Panc1 (cell line): ENCODE measurements around the gene TNRC6B. TPM values are rescaled to one million over a fixed set of nuclear protein-coding genes. Genes with fewer than 3 reads are reported as not detected.

Source experiments
- ATAC-seq: fragments of 200-7000 bp; cut with Tn5 transposase; 2 replicates; pipeline ENCODE4 v1.9.1; 2020; ENCODE audit warnings: mild to moderate bottlenecking, moderate library complexity
- BruUV-seq: library from RNA; stranded (reverse); fragments of 400-500 nt; replicated peaks from 2 replicates; lab custom pipeline; 2021; lab: Mats Ljungman, UMichigan
- CTCF ChIA-PET: fragments of 300-600 bp; sonication (Branson Sonifier 250); formaldehyde crosslinking; loops from one replicate; lab custom pipeline; 2022; ENCODE audit warnings: antibody characterized with exemption; lab: Charles Lee
- POLR2A ChIA-PET: fragments of 300-600 bp; sonication (Branson Sonifier 250); formaldehyde crosslinking; loops from one replicate; lab custom pipeline; 2022; ENCODE audit warnings: antibody characterized with exemption; lab: Charles Lee
- DNase-seq: peaks from one replicate; pipeline ENCODE4 v3.0.0-alpha.2; 2010; ENCODE audit warnings: low read depth, low spot score
- H3K27ac ChIP-seq: 2 replicates; pipeline ENCODE4 v1.5.1; 2011; ENCODE audit warnings: mild to moderate bottlenecking, low read length, inconsistent platforms
- H3K27me3 ChIP-seq: fragments of 200-500 bp; sonication (Bioruptor generic); 2 replicates; pipeline ENCODE4 v1.6.0; 2014; ENCODE audit warnings: low read length, inconsistent platforms; ENCODE audit not compliant: control insufficient read depth, insufficient read depth
- H3K36me3 ChIP-seq: fragments of 200-500 bp; sonication (Bioruptor generic); 2 replicates; pipeline ENCODE4 v1.5.1; 2014; ENCODE audit warnings: inconsistent platforms, mild to moderate bottlenecking, low read length, moderate library complexity; ENCODE audit not compliant: control insufficient read depth, insufficient read depth
- H3K4me1 ChIP-seq: 2 replicates; pipeline ENCODE4 v1.5.1; 2011; ENCODE audit warnings: inconsistent platforms, mild to moderate bottlenecking, low read length, moderate library complexity; ENCODE audit not compliant: control insufficient read depth, insufficient read depth
- H3K4me3 ChIP-seq, 2 experiments: 2 replicates each; pipeline ENCODE4 v1.5.1; 2011 to 2012; ENCODE audit warnings: low read depth in 2 of 2, low read length in 2 of 2, mild to moderate bottlenecking in 2 of 2, inconsistent platforms in 1 of 2, moderate library complexity in 1 of 2
- H3K9me3 ChIP-seq: fragments of 200-500 bp; sonication (Bioruptor generic); 2 replicates; pipeline ENCODE4 v1.5.1; 2014; ENCODE audit warnings: low read depth, mild to moderate bottlenecking, inconsistent platforms, low read length, moderate library complexity; ENCODE audit not compliant: control insufficient read depth, insufficient read depth
- CTCF ChIP-seq: fragments of 450-650 bp; IDR thresholded peaks from 2 replicates; pipeline ENCODE4 v1.5.1; 2017; ENCODE audit warnings: mild to moderate bottlenecking
- POLR2AphosphoS5 ChIP-seq: IDR thresholded peaks from 2 replicates; pipeline ENCODE4 v1.6.1; 2012; ENCODE audit warnings: mild to moderate bottlenecking, low read depth, low read length, moderate library complexity
- REST ChIP-seq, 2 experiments: IDR thresholded peaks; 2 replicates each; pipeline ENCODE4 v1.6.1; 2011 to 2012; ENCODE audit warnings: low read depth in 2 of 2, control low read depth in 1 of 2, low read length in 1 of 2, mild to moderate bottlenecking in 1 of 2, moderate library complexity in 1 of 2; ENCODE audit not compliant: insufficient read depth in 1 of 2
- SIN3A ChIP-seq: IDR thresholded peaks from 2 replicates; pipeline ENCODE4 v1.6.1; 2012; ENCODE audit warnings: low read depth, mild to moderate bottlenecking, low read length, moderate library complexity, borderline replicate concordance; ENCODE audit not compliant: insufficient read depth
- TCF7L2 ChIP-seq: IDR thresholded peaks from 2 replicates; pipeline ENCODE4 v1.6.1; 2011; ENCODE audit warnings: mild to moderate bottlenecking, low read depth, low read length, inconsistent platforms
- in situ Hi-C: cut with HindIII; loops from 2 replicates; pipeline ENCODE4 v1.10.0; 2016; ENCODE audit warnings: low sequenced_read_pairs, low pct_unique_long_range_greater_than_20kb
- intact Hi-C: fragments of 100-400 bp; cut with micrococcal nuclease; formaldehyde crosslinking; loops from one replicate; pipeline ENCODE4 v1.10.0; 2022; ENCODE audit not compliant: unreplicated experiment
- total RNA-seq: library from RNA; stranded (reverse); gene quantifications from one replicate; pipeline ENCODE4 v1.2.1, GENCODE V29; 2021; ENCODE audit not compliant: unreplicated experiment

Gene TNRC6B
- total RNA-seq, 1 experiment from 2014 or later = 30.7 TPM

GRCh38 chr22:40203572-40203971 is 25.8 kb downstream of the TNRC6B start:
- H3K27ac ChIP-seq = no peak overlapping the region
- ChIA-PET CTCF (no interaction called here), POLR2A (no interaction called here)
- H3K27me3 ChIP-seq = no peaks in the 10 kb centered on the region
- H3K4me3 ChIP-seq = no peak overlapping the region
- no peaks in the 10 kb centered on the region; the same call in 1 of the 2 replicates for H3K36me3 ChIP-seq
- no peaks in the 10 kb centered on the region for H3K9me3 ChIP-seq
- BruUV-seq = no TSS peak
- no peaks in the 10 kb centered on the region for H3K4me1 ChIP-seq
- no peak for ATAC-seq
- DNase-seq = no peak
- TF ChIP-seq CTCF (no peak), POLR2AphosphoS5 (no peak), REST (IDR thresholded peaks at IDR 0.05; ENCODE audit: insufficient read depth in 1 of 2, low read depth in 2 of 2, low read length in 1 of 2) (no peak), TCF7L2 (no peak), SIN3A (no peak)
- in situ Hi-C loops (no loop called here), intact Hi-C loops (no loop called here)

GRCh38 chr22:40204321-40205116 is 26.8 kb downstream of the TNRC6B start:
- no peak for ATAC-seq
- no peak overlapping the region for H3K27ac ChIP-seq
- intact Hi-C loops (no loop called here), in situ Hi-C loops (no loop called here)
- no peaks in the 10 kb centered on the region for H3K27me3 ChIP-seq
- H3K36me3 ChIP-seq = no peaks in the 10 kb centered on the region; the same call in 1 of the 2 replicates
- TF ChIP-seq REST (IDR thresholded peaks at IDR 0.05; ENCODE audit: insufficient read depth in 1 of 2, low read depth in 2 of 2, low read length in 1 of 2) = no peak
- TF ChIP-seq POLR2AphosphoS5 = no peak
- no peak for TF ChIP-seq SIN3A
- TF ChIP-seq TCF7L2 = no peak
- no peak for TF ChIP-seq CTCF
- H3K9me3 ChIP-seq = no peaks in the 10 kb centered on the region
- BruUV-seq = no TSS peak
- ChIA-PET CTCF (no interaction called here), POLR2A (no interaction called here)
- no peaks in the 10 kb centered on the region for H3K4me1 ChIP-seq
- no peak overlapping the region for H3K4me3 ChIP-seq
- DNase-seq = no peak
